ENCODE measurements around the gene IL17RB.

- TF ChIP-seq CTCF (conservative IDR thresholded peaks at IDR 0.05; ENCODE audit: low read depth, low read length) (no peak), POLR2A (IDR thresholded peaks at IDR 0.05; ENCODE audit: low read depth, low read length) (no peak)
- TF ChIP-seq, protein P1, sequence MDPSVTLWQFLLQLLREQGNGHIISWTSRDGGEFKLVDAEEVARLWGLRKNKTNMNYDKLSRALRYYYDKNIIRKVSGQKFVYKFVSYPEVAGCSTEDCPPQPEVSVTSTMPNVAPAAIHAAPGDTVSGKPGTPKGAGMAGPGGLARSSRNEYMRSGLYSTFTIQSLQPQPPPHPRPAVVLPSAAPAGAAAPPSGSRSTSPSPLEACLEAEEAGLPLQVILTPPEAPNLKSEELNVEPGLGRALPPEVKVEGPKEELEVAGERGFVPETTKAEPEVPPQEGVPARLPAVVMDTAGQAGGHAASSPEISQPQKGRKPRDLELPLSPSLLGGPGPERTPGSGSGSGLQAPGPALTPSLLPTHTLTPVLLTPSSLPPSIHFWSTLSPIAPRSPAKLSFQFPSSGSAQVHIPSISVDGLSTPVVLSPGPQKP (IDR thresholded peaks at IDR 0.05; ENCODE audit: borderline replicate concordance, low read depth, low read length) = no peak
Measured at GRCh38 chr3:53799338-53799865, 47.0 kb upstream of the IL17RB start.

All from IMR-90 (cell line).